H1 (cell line): ENCODE data around the gene PIP5K1B. TPM values are rescaled to one million over a fixed set of nuclear protein-coding genes. Genes with fewer than 3 reads are reported as not detected.

Experiments
- GTF2F1 ChIP-seq: IDR thresholded peaks from 2 replicates; pipeline ENCODE4 v1.6.1; 2012; ENCODE audit warnings: low read depth, low read length, improper control_type of control experiment, borderline replicate concordance
- MAFK ChIP-seq: IDR thresholded peaks from 2 replicates; pipeline ENCODE4 v1.6.1; 2012; ENCODE audit warnings: low read depth, mild to moderate bottlenecking, improper control_type of control experiment, low read length
- RAD21 ChIP-seq, 2 experiments: IDR thresholded peaks in 1 of 2; conservative IDR thresholded peaks in 1 of 2; 2 replicates each; pipeline ENCODE4 v1.6.1; 2011; ENCODE audit warnings: low read depth in 2 of 2, low read length in 2 of 2, improper control_type of control experiment in 1 of 2, inconsistent platforms in 1 of 2, mild to moderate bottlenecking in 1 of 2, moderate library complexity in 1 of 2
- polyA plus RNA-seq, 7 experiments: library from polyadenylated mRNA; depleted of rRNA in 3 of 7; stranded (reverse) in 5 of 7; unstranded in 2 of 7; fragments of >200 nt in 5 of 7; fragments of 200-250 nt in 2 of 7; gene quantifications; 1 replicate in 5 of 7; 2 replicates in 1 of 7; 4 replicates in 1 of 7; pipeline versions ENCODE4 v1.2.1 to v1.2.3, GENCODE V29; 2011 to 2013; ENCODE audit warnings: missing spikeins in 2 of 7, mixed read lengths in 2 of 7
- total RNA-seq: library from RNA; stranded (reverse); fragmentation: NEBNext Ultra II Directional; extraction: Animal tissue kit (Norgen Biotek cat#: 25700); gene quantifications from 2 replicates; pipeline ENCODE4 v1.2.1, GENCODE V29; 2021

Gene PIP5K1B
- total and polyA plus RNA-seq, 2 of the 8 experiments (the other 6 are each of a cell fraction or from before 2014, with no cell fraction given): 4.7 to 7.7 TPM

DNA sequence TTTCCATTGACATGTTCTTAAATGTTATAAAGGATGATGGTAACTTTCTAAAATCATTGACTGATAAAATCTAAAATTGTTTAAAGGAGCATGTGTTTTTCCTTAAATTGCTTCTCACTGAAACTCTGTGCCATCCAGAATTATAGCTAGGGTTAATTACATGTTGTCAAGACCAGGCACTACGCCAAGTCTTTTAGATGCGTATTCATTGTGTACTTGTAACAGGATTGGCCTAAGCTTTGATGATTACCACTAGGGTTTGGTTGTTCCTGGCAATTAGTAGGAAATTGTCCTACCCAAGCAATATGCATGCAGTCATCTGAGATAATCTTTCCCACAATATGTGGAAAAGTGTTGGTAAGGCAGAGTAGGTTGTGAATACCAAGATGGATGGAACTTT lies 265.1 kb downstream of the PIP5K1B start (continued):
- TF ChIP-seq GTF2F1: no peak
- no peak for TF ChIP-seq MAFK
- no peak for TF ChIP-seq RAD21 (IDR thresholded peaks at IDR 0.05 in 1 of 2, conservative IDR thresholded peaks at IDR 0.05 in 1 of 2; ENCODE audit: low read depth in 2 of 2, low read length in 2 of 2)
